Ovary (tissue), 9 donors: ENCODE measurements around the gene VPS29. TPM values are rescaled to one million over a fixed set of nuclear protein-coding genes. Genes with fewer than 3 reads are reported as not detected.

Experiments
- DNase-seq, 5 donors: peaks; one replicate each; pipeline ENCODE4 v3.0.0-alpha.2; 2019 to 2020
- H3K27ac ChIP-seq, 2 donors: fragments of 200-600 bp; one replicate each; pipeline versions ENCODE4 v1.5.1 to v1.8.0; 2019 to 2022
- H3K27me3 ChIP-seq: fragments of 200-600 bp; one replicate; pipeline ENCODE4 v1.8.0; 2022
- H3K36me3 ChIP-seq: fragments of 200-600 bp; sonication (generic); one replicate; pipeline ENCODE4 v1.5.1; 2019
- H3K4me1 ChIP-seq: one replicate; pipeline ENCODE4 v1.8.1; 2013; ENCODE audit warnings: mild to moderate bottlenecking, moderate library complexity; ENCODE audit not compliant: insufficient read depth
- H3K4me3 ChIP-seq: fragments of 200-600 bp; sonication (generic); one replicate; pipeline ENCODE4 v1.5.1; 2017
- H3K9me3 ChIP-seq, 2 donors: fragments of 200-600 bp in 1 of 2; sonication (generic) in 1 of 2; one replicate each; pipeline versions ENCODE4 v1.5.1 to v1.8.1; 2013 to 2019; ENCODE audit warnings: mild to moderate bottlenecking in 1 of 2, moderate library complexity in 1 of 2
- CTCF ChIP-seq, 3 donors: fragments of 450-650 bp in 2 of 3; fragments of 200-600 bp in 1 of 3; IDR thresholded peaks; one replicate each; pipeline versions ENCODE4 v1.5.1 to v1.8.0; 2016 to 2022; ENCODE audit warnings: antibody characterized with exemption in 3 of 3, mild to moderate bottlenecking in 1 of 3
- EP300 ChIP-seq: sonication (generic); formaldehyde crosslinking; IDR thresholded peaks from one replicate; pipeline ENCODE4 v1.6.1; 2017; ENCODE audit warnings: antibody characterized with exemption
- POLR2A ChIP-seq: fragments of 450-650 bp; IDR thresholded peaks from one replicate; pipeline ENCODE4 v1.6.1; 2017; ENCODE audit warnings: antibody characterized with exemption, mild to moderate bottlenecking, moderate library complexity
- WGBS, 3 donors: extraction: QIAGEN DNeasy Blood & Tissue Kit in 1 of 3; methylation state at CpG; one replicate each; pipeline versions ENCODE4 v1.1.5 to v1.1.7; 2013 to 2017; 5-methylcytosine and 5-hydroxymethylcytosine counted together
- intact Hi-C, 4 donors: fragments of 100-400 bp; cut with DNase I; formaldehyde crosslinking; loops; one replicate each; pipeline versions ENCODE4 v1.11.0 to v1.15.1; 2022 to 2023
- polyA plus RNA-seq, 2 donors: library from polyadenylated mRNA; stranded (reverse); fragments of 200-250 nt in 1 of 2; fragments of 350-450 nt in 1 of 2; fragmentation: Illumina TruSeq in 1 of 2; extraction: RNeasy Lipid Tissue Mini Kit (QIAGEN cat#74804) in 1 of 2; gene quantifications; one replicate each; pipeline ENCODE4 v1.2.3, GENCODE V29; 2013 to 2014
- total RNA-seq, 7 donors: library from RNA; depleted of rRNA in 2 of 7; stranded (reverse); fragments of >200 nt in 2 of 7; fragmentation: NEBNext Ultra II Directional in 3 of 7; extraction: Animal tissue kit (Norgen Biotek cat#: 25700) in 3 of 7; gene quantifications; one replicate each; pipeline versions ENCODE4 v1.1.0 to v1.2.4, GENCODE V29; 2016 to 2023
- donor health status: DM: no; HTN: no; CAD: no; lungs with moderate emphysema.
- donor health status: DM: no; HTN: no; CAD: no.
- donor health status: Bipolar disorder and iron deficiency.
- donor health status: DM: yes; HTN: yes; CAD: no.
- donor health status: DM: no; HTN: no; CAD: no.
- donor health status: DM: yes; HTN: yes; CAD: no.

The VPS29 gene
- total and polyA plus RNA-seq, 9 donors, result 51.3 to 134 (median 82.8) TPM

GRCh38 chr12:110536834-110537604 lies 35.1 kb upstream of the VPS29 start:
- Histone ChIP-seq H3K36me3 (no peaks in the 10 kb centered on the region), H3K27ac (no peak overlapping the region), H3K27me3 (no peaks in the 10 kb centered on the region), H3K4me1 (peaks cover 8% of the 10 kb centered on the region), H3K4me3 (no peak overlapping the region), H3K9me3 (no peaks in the 10 kb centered on the region)
- intact Hi-C loops, result no loop called here
- WGBS, 3 donors, result 66 to 76% (median 72%) methylated on average over 4 of the region's 4 CpGs
- no peak for DNase-seq
- TF ChIP-seq EP300 (no peak), CTCF (IDR thresholded peaks at IDR 0.05) (no peak), POLR2A (no peak)

GRCh38 chr12:110534811-110535210 lies 32.9 kb upstream of the VPS29 start:
- H3K4me3 ChIP-seq, result no peak overlapping the region
- TF ChIP-seq POLR2A, result no peak
- TF ChIP-seq EP300, result no peak
- no peak for TF ChIP-seq CTCF (IDR thresholded peaks at IDR 0.05)
- no peaks in the 10 kb centered on the region for H3K9me3 ChIP-seq
- peaks cover 11% of the 10 kb centered on the region for H3K4me1 ChIP-seq
- 84 to 93% (median 89%) methylated on average over 6 of the region's 6 CpGs for WGBS, 3 donors
- H3K36me3 ChIP-seq, result no peaks in the 10 kb centered on the region
- no peaks in the 10 kb centered on the region for H3K27me3 ChIP-seq
- intact Hi-C loops, result no loop called here
- no peak for DNase-seq
- no peak overlapping the region for H3K27ac ChIP-seq

- H3K4me1 ChIP-seq, result peaks cover 11% of the 10 kb centered on the region
- intact Hi-C loops, result no loop called here
- no peaks in the 10 kb centered on the region for H3K36me3 ChIP-seq
- 12 to 41% (median 18%) methylated on average over 6 of the region's 6 CpGs for WGBS, 3 donors
- no peak for DNase-seq
- no peak overlapping the region for H3K4me3 ChIP-seq
- H3K9me3 ChIP-seq, result no peaks in the 10 kb centered on the region
- H3K27ac ChIP-seq, result no peak overlapping the region
- TF ChIP-seq POLR2A (no peak), CTCF (IDR thresholded peaks at IDR 0.05) (no peak), EP300 (no peak)
- H3K27me3 ChIP-seq, result no peaks in the 10 kb centered on the region
Observed at GRCh38 chr12:110533607-110534006, 31.7 kb upstream of the VPS29 start.

- Histone ChIP-seq H3K4me1 (peaks cover 7% of the 10 kb centered on the region), H3K9me3 (no peaks in the 10 kb centered on the region), H3K27me3 (no peaks in the 10 kb centered on the region), H3K4me3 (no peak overlapping the region), H3K36me3 (no peaks in the 10 kb centered on the region), H3K27ac (no peak overlapping the region)
- no peak for DNase-seq
- WGBS, 3 donors, result 76 to 84% (median 81%) methylated on average over 3 of the region's 3 CpGs
- no peak for TF ChIP-seq CTCF (IDR thresholded peaks at IDR 0.05)
- TF ChIP-seq POLR2A, result no peak
- no peak for TF ChIP-seq EP300
- intact Hi-C loops, result no loop called here
Observed at GRCh38 chr12:110532644-110533043, 30.7 kb upstream of the VPS29 start.
